SU-DHL-6 (cell line): Measurements from ENCODE around the gene BCL2L14.

Experiments
- H2AFZ ChIP-seq: fragments of 200-600 bp; sonication (generic); 2 replicates; pipeline ENCODE4 v1.6.1; 2014; ENCODE audit warnings: low read depth, mild to moderate bottlenecking, moderate library complexity, mixed read lengths, antibody characterized with exemption, low read length; ENCODE audit not compliant: severe bottlenecking
- H3F3A ChIP-seq: fragments of 200-600 bp; shearing (Covaris generic); 2 replicates; pipeline ENCODE4 v1.6.0; 2016; ENCODE audit warnings: antibody characterized with exemption, mild to moderate bottlenecking; ENCODE audit not compliant: insufficient read depth
- H3K27ac ChIP-seq: fragments of 200-600 bp; sonication (generic); 2 replicates; pipeline ENCODE4 v1.5.1; 2016; ENCODE audit warnings: low read depth, mild to moderate bottlenecking, low read length, moderate library complexity, mixed read lengths
- H3K27me3 ChIP-seq: fragments of 200-600 bp; sonication (generic), shearing (Covaris generic); 2 replicates; pipeline ENCODE4 v1.6.0; 2014; ENCODE audit warnings: mild to moderate bottlenecking, low read length
- H3K36me3 ChIP-seq: fragments of 200-600 bp; sonication (generic); 2 replicates; pipeline ENCODE4 v1.6.1; 2014; ENCODE audit warnings: mild to moderate bottlenecking, low read length, mixed read lengths
- H3K4me2 ChIP-seq: fragments of 300-600, 200-600 bp; shearing (Covaris generic), sonication (generic); 2 replicates; pipeline ENCODE4 v1.6.0; 2014; ENCODE audit warnings: low read length, low read depth, mild to moderate bottlenecking; ENCODE audit not compliant: poor library complexity, severe bottlenecking
- H3K4me3 ChIP-seq: fragments of 200-600 bp; sonication (generic); 2 replicates; pipeline ENCODE4 v1.5.1; 2014; ENCODE audit warnings: antibody characterized with exemption, low read length, mild to moderate bottlenecking, mixed read lengths; ENCODE audit not compliant: insufficient read depth, poor library complexity, severe bottlenecking
- H3K79me2 ChIP-seq: fragments of 200-600 bp; sonication (generic); 2 replicates; pipeline ENCODE4 v1.6.1; 2014; ENCODE audit warnings: mild to moderate bottlenecking, low read length, moderate library complexity; ENCODE audit not compliant: insufficient read depth
- H3K9ac ChIP-seq: fragments of 200-600 bp; sonication (generic); 2 replicates; pipeline ENCODE4 v1.7.0; 2014; ENCODE audit warnings: mild to moderate bottlenecking, low read length
- H3K9me2 ChIP-seq: fragments of 200-600 bp; sonication (generic); replicated peaks from 2 replicates; pipeline ENCODE4 v1.6.1; 2014; ENCODE audit warnings: low read length; ENCODE audit not compliant: insufficient read depth
- H3K9me3 ChIP-seq: fragments of 200-600 bp; sonication (generic); 2 replicates; pipeline ENCODE4 v1.6.1; 2014; ENCODE audit warnings: low read length, mixed read lengths; ENCODE audit not compliant: insufficient read depth
- H4K20me1 ChIP-seq: fragments of 200-600 bp; sonication (generic); 2 replicates; pipeline ENCODE4 v1.6.1; 2014; ENCODE audit warnings: low read depth, mild to moderate bottlenecking, antibody characterized with exemption, low read length, moderate library complexity, mixed read lengths
- CTCF ChIP-seq: fragments of 200-600 bp; sonication (generic); IDR thresholded peaks from one replicate; pipeline ENCODE4 v1.5.1; 2017; ENCODE audit warnings: antibody characterized with exemption, mild to moderate bottlenecking, low read length, moderate library complexity; ENCODE audit not compliant: insufficient read depth, poor library complexity, severe bottlenecking
- EZH2phosphoT487 ChIP-seq: fragments of 200-600 bp; sonication (generic), shearing (Covaris generic); conservative IDR thresholded peaks from 2 replicates; pipeline ENCODE4 v1.6.1; 2018; ENCODE audit warnings: mild to moderate bottlenecking, antibody characterized with exemption, low read length, moderate library complexity, mixed read lengths

Gene BCL2L14, protein sequence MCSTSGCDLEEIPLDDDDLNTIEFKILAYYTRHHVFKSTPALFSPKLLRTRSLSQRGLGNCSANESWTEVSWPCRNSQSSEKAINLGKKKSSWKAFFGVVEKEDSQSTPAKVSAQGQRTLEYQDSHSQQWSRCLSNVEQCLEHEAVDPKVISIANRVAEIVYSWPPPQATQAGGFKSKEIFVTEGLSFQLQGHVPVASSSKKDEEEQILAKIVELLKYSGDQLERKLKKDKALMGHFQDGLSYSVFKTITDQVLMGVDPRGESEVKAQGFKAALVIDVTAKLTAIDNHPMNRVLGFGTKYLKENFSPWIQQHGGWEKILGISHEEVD

GRCh38 chr12:12070674-12071656 is at the start of gene BCL2L14:
Gene BCL2L14, plus strand, starts transcription at chr12:12070939. Its CDS starts 8,367 bp downstream, at chr12:12079306.
- Histone ChIP-seq H3K4me2 (no peak within 1 kb of the TSS), H3K9me2 (no peaks in the 10 kb centered on the region), H3K27ac (no peak within 1 kb of the TSS), H3K27me3 (no peaks in the 10 kb centered on the region), H3K79me2 (no peaks in the 10 kb centered on the region), H3K4me3 (no peak within 1 kb of the TSS), H3K36me3 (no peaks in the 10 kb centered on the region), H3K9ac (no peak within 1 kb of the TSS), H3K9me3 (no peaks in the 10 kb centered on the region), H2AFZ (no peak within 1 kb of the TSS), H3F3A (no peaks in the 10 kb centered on the region), H4K20me1 (no peaks in the 10 kb centered on the region)
- no peak for TF ChIP-seq CTCF
- TF ChIP-seq EZH2phosphoT487: no peak

DNA sequence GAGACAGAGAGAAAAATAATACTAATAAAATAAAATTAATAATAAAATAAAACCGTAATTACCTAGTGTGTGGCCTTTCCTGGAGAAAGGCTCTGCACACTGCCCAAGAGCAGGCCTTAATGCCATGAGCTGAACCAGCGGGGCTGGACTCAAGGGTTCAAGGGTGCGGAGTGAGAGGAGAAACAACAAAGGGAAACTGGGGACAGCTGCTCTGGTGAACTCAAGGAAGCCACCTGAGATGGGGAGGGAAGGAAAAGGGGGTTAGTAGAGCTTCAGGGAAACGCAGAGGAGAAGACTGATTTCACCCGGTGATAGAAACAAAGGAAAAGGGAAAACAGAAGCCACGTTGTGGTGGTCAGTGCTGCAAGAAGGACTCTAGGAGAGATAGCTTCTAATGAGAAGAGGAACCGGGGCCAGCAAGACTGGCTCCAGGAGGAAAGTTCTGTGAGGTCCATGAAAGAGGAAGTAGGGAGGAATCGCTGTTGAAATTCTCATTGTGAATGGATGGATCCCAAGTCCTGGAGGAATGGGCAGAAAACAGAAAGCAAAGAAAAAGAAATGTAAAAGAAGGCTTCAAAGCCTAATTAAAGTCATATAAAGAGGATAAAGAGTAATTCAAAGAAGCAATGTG is 48.3 kb upstream of the BCL2L14 start:
- no peak overlapping the region for H3K4me2 ChIP-seq
- no peak overlapping the region for H3K27ac ChIP-seq
- H3K27me3 ChIP-seq: no peaks in the 10 kb centered on the region
- H3K79me2 ChIP-seq: no peaks in the 10 kb centered on the region
- no peaks in the 10 kb centered on the region for H4K20me1 ChIP-seq
- no peak overlapping the region for H3K4me3 ChIP-seq
- H3K36me3 ChIP-seq: no peaks in the 10 kb centered on the region
- H3K9me3 ChIP-seq: no peaks in the 10 kb centered on the region
- H3K9me2 ChIP-seq: no peaks in the 10 kb centered on the region
- H3K9ac ChIP-seq: no peak overlapping the region
- H3F3A ChIP-seq: no peaks in the 10 kb centered on the region
- H2AFZ ChIP-seq: no peak overlapping the region
- no peak for TF ChIP-seq EZH2phosphoT487
- no peak for TF ChIP-seq CTCF

DNA sequence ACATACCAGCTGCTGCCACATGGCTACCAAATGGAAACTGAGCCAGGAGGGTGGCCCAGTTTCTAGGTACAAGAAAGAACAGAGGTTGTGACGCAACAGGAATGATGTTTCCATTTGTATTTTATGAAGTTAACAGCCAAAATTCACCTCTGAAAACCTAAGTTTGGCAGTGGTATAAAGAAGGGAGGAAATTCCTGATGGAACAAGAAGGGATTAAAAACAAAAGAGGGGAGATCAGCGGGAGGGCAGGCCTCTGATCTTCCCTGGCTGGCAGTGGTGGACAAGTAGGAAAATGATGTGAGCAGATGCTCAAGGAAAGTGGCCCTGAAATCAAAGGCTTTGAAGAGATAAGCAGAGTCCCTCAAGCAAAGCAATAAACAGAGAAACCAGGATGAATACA is 47.3 kb upstream of the BCL2L14 start:
- no peaks in the 10 kb centered on the region for H4K20me1 ChIP-seq
- no peaks in the 10 kb centered on the region for H3F3A ChIP-seq
- H3K9me3 ChIP-seq: no peaks in the 10 kb centered on the region
- H2AFZ ChIP-seq: no peak overlapping the region
- no peak overlapping the region for H3K4me2 ChIP-seq
- TF ChIP-seq EZH2phosphoT487 (no peak), CTCF (no peak)
- H3K4me3 ChIP-seq: no peak overlapping the region
- no peak overlapping the region for H3K27ac ChIP-seq
- no peaks in the 10 kb centered on the region for H3K27me3 ChIP-seq
- H3K9me2 ChIP-seq: no peaks in the 10 kb centered on the region
- no peak overlapping the region for H3K9ac ChIP-seq
- no peaks in the 10 kb centered on the region for H3K36me3 ChIP-seq
- H3K79me2 ChIP-seq: no peaks in the 10 kb centered on the region
